ENCODE results near the gene LMO7.
"Not testable (repeated sequence)": the region's sequence is repeated elsewhere in the genome, so short reads cannot be mapped to it uniquely, and the experiment has no call there.

LMO7 gene

GRCh38 chr13:75699062-75699461 lies 62.9 kb downstream of the LMO7 start:
- DNase-seq (ENCODE audit: low read depth, low spot score): no peak

- not testable (repeated sequence) for DNase-seq (ENCODE audit: low read depth, low spot score)
Measured at GRCh38 chr13:75699717-75700116, 63.6 kb downstream of the LMO7 start.

GRCh38 chr13:75700552-75700951 lies 64.4 kb downstream of the LMO7 start:
- DNase-seq (ENCODE audit: low read depth, low spot score): no peak

- no peak for DNase-seq (ENCODE audit: low read depth, low spot score)
Measured at GRCh38 chr13:75702476-75702875, 66.3 kb downstream of the LMO7 start.

- DNase-seq (ENCODE audit: low read depth, low spot score): no peak
Measured at GRCh38 chr13:75703769-75704168, 67.6 kb downstream of the LMO7 start.

- DNase-seq (ENCODE audit: low read depth, low spot score): no peak
Measured at GRCh38 chr13:75704194-75704926, 68.2 kb downstream of the LMO7 start.

GRCh38 chr13:75704927-75705288 lies 68.8 kb downstream of the LMO7 start:
- DNase-seq (ENCODE audit: low read depth, low spot score): no peak

- DNase-seq (ENCODE audit: low read depth, low spot score): no peak
Measured at GRCh38 chr13:75705395-75705794, 69.3 kb downstream of the LMO7 start.

GRCh38 chr13:75705908-75706307 lies 69.8 kb downstream of the LMO7 start:
- no peak for DNase-seq (ENCODE audit: low read depth, low spot score)

GRCh38 chr13:75713852-75714251 lies 77.7 kb downstream of the LMO7 start:
- no peak for DNase-seq (ENCODE audit: low read depth, low spot score)

GRCh38 chr13:75715601-75716523 lies 79.7 kb downstream of the LMO7 start:
- no peak for DNase-seq (ENCODE audit: low read depth, low spot score)

- no peak for DNase-seq (ENCODE audit: low read depth, low spot score)
Measured at GRCh38 chr13:75717525-75717924, 81.4 kb downstream of the LMO7 start.

- DNase-seq (ENCODE audit: low read depth, low spot score): no peak
Measured at GRCh38 chr13:75721307-75721706, 85.2 kb downstream of the LMO7 start.

GRCh38 chr13:75723901-75724300 lies 87.8 kb downstream of the LMO7 start:
- no peak for DNase-seq (ENCODE audit: low read depth, low spot score)

GRCh38 chr13:75724752-75725517 lies 88.8 kb downstream of the LMO7 start:
- DNase-seq (ENCODE audit: low read depth, low spot score): no peak

GRCh38 chr13:75725736-75726135 lies 89.6 kb downstream of the LMO7 start:
- DNase-seq (ENCODE audit: low read depth, low spot score): no peak

GRCh38 chr13:75726306-75726705 lies 90.2 kb downstream of the LMO7 start:
- DNase-seq (ENCODE audit: low read depth, low spot score): no peak

- DNase-seq (ENCODE audit: low read depth, low spot score): not testable (repeated sequence)
Measured at GRCh38 chr13:75733113-75733512, 97.0 kb downstream of the LMO7 start.

GRCh38 chr13:75736173-75736572 lies 100.0 kb downstream of the LMO7 start:
- DNase-seq (ENCODE audit: low read depth, low spot score): no peak

GRCh38 chr13:75738841-75739240 lies 102.7 kb downstream of the LMO7 start:
- DNase-seq (ENCODE audit: low read depth, low spot score): no peak

- no peak for DNase-seq (ENCODE audit: low read depth, low spot score)
Measured at GRCh38 chr13:75739244-75739868, 103.2 kb downstream of the LMO7 start.

GRCh38 chr13:75740031-75740430 lies 103.9 kb downstream of the LMO7 start:
- no peak for DNase-seq (ENCODE audit: low read depth, low spot score)
